GM19455 (cell line): ENCODE data around the gene POLR2E.
"Not testable (repeated sequence)": the region's sequence is repeated elsewhere in the genome, so short reads cannot be mapped to it uniquely, and the experiment has no call there.

Experiments used
- ATAC-seq: cut with Tn5 transposase; IDR thresholded peaks from one replicate; pipeline ENCODE4 v1.9.1; 2021; ENCODE audit not compliant: unreplicated experiment

The POLR2E gene

DNA sequence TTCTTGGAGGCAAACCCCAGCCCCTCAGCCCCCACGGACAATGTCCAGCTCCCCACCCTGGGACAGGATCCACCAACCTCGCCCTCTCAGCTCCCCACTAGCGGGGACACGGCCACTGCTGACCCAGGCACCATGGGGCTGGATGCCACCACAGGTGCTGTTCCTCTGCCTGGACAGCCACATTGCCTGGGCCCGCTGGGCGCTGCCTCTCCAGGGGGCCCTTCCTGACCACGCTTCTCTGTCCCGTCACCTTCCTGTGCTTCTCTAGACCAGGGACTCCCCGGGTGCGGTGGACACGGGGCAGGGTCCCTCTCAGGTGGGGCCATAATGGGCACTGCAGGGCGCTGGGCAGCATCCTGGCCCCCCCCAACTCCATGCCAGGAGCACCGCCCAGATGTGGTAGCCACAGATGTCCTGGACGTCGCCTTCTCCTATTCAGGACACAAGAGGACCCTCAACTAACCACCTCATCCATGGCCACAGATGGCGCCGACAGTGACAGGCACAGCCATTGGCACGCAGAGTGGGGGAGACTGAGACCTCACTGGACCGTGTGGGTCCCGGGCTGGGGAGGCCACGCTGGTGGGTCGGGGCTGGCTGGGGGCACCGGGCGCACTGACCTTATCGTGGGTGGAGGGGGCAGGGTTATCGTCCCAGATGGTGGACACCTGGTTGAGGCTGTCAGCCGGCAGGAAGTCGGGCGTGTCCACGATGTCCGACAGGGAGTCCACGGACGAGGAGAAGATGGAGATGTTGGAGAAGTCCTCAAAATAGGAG is 32.0 kb upstream of the POLR2E start:
- ATAC-seq = no peak

- ATAC-seq = no peak
Measured at GRCh38 chr19:1125601-1126467, 30.7 kb upstream of the POLR2E start.

GRCh38 chr19:1123885-1124677 is 28.9 kb upstream of the POLR2E start:
- no peak for ATAC-seq

GRCh38 chr19:1123381-1123780 is 28.2 kb upstream of the POLR2E start:
- no peak for ATAC-seq

- no peak for ATAC-seq
Measured at GRCh38 chr19:1122972-1123363, 27.8 kb upstream of the POLR2E start.

DNA sequence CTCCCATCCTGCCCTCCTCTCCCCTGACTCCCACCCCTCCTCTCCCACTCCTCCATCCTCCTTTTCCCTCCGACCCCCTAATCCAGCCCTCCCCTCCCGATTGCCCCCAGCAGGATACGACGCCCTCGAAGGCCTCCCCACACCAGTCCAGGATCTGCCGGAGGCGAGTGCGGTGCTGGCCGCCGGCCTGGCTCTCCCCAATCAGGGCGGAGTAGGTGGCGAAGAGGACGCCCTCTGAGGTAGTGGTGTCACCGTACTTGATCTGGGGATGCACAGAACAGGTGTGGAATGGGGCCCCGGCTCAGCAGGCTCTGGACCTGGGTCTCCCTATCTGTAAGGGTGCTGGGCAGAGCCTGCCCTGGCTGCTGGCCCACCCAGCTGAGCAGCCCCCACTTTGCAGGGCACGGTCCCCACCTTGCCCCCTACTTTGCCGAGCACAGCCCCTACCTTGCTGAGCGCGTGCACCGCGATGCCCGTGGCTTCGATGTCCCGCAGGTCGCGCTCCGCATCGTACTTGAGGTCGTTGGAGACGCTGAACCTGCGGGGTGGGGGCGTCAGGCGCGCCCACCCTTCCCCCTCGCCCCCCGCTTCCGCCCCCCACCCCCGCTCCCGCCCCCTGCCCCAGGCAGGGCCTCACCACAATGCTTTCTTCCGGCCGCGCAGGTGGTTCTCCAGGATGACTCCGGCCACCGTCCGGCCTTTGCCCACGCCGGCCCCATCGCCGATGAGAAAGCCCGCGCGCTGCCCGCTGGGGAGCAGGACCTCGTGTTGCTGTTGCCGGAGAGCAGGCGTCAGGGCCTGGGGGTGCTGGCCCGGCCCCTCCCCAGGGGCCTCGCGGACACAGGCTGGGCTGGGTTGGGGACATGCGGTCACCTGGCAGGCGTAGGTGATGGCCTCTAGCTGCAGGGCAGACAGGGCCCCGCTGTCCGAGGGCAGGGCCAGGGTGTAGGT is 27.1 kb upstream of the POLR2E start:
- ATAC-seq = no peak

DNA sequence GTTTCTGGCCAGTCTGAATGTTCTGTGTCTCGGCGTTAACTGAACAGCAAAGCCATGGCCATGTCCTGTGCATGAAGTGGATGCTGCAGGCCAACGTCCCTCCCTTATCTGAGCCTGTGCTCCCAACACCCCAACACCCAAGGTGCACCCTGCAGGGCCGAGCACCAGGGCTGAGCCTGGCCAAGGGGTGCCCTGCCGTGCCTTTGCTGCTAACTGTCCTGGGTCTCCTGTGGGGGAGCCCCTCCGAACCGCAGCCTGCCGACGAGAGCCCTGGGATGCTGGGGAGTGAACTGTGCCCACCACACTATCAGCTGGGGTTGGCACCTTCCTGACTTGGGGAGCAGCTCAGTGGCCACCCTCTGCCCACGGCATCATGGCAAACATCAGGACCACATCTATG is 26.2 kb upstream of the POLR2E start:
- no peak for ATAC-seq

DNA sequence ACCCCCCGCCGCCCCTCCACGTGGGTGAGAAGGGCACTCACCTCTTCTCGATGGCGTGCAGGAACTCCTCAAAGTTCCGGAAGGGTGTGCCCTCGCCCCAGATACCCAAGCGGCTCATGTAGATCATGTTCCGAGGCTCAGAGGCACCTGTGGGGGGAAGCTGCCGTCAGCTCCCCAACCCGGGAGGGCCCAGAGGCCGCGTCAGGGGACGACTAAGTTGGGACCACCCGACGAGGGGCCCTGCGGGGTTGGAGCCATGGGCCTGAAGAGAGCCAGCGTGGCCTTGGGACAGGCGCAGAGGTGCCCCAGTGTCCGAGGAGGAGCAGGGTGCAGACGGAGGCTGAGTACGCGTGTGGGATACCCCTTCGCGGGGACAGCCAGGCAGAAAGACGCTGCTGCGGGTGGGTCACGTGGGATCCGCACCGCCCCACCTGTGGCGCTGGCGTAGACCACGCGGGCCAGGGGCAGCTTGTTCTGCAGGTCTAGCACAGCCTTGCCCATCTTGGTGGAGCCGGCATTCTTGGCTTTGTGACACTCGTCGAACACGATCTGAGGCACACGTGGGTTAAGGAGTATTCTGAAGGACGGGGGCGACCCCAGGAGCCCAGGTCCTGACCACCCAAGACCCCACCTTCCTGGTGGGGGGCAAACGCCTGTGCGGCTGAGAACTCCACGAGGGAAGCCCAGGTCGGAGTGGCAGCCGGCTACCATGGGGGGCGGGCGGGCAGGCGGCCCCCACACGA is 24.5 kb upstream of the POLR2E start:
- no peak for ATAC-seq

DNA sequence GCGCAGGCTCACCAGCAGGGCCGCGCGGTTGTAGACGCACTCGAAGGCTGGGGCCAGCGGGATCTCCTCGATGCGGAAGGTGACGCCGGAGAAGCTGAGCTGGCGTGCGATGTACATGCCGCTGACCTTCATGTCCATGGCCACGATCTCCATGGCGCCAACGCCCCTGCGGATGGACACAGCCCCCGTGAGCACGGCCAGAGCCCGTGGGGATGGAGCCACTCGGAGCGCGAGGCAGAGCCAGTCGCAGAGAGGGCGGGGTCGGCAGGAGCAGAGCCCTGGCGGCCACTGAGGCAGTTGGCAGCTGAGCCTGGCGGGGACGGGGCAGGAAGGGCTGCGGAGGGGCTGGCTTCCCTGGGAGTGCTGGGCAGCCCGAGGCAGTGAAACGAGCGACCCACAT is 23.8 kb upstream of the POLR2E start:
- ATAC-seq = no peak

DNA sequence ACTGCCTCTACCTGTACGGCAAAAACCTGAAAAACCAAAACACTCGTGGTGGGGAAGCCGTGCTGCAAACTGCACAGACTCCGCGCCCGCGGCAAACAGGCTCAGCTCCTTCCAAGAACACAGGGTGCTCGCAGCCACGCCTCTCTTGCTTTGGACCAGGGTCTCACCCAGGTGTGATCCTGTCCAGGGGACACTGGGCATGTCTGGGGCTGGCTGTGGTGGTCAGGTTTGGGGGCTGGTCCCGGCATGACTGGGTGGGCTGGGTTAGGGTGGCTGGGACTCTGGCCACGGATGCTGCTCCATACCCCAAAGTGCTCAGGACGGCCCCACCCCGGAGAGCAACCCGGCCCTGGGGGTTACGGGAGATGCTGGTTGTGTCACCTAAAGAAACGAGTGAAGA is 22.5 kb upstream of the POLR2E start:
- no peak for ATAC-seq

GRCh38 chr19:1116726-1117581 is 21.8 kb upstream of the POLR2E start:
- ATAC-seq = no peak

- no peak for ATAC-seq
Measured at GRCh38 chr19:1115646-1116420, 20.7 kb upstream of the POLR2E start.

DNA sequence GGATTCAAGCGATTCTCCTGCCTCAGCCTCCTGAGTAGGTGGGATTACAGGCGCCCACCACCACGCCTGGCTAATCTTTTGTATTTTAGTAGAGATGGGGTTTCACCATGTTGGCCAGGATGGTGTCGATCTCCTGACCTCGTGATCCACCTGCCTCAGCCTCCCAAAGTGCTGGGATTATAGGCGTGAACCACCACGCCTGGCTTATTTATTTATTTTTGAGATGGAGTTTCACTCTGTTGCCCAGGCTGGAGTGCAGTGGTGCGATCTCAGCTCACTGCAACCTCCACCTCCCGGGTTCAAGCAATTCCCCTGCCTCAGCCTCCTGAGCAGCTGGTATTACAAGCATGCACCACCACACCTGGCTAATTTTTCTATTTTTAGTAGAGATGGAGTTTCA is 19.6 kb upstream of the POLR2E start:
- ATAC-seq = not testable (repeated sequence)

DNA sequence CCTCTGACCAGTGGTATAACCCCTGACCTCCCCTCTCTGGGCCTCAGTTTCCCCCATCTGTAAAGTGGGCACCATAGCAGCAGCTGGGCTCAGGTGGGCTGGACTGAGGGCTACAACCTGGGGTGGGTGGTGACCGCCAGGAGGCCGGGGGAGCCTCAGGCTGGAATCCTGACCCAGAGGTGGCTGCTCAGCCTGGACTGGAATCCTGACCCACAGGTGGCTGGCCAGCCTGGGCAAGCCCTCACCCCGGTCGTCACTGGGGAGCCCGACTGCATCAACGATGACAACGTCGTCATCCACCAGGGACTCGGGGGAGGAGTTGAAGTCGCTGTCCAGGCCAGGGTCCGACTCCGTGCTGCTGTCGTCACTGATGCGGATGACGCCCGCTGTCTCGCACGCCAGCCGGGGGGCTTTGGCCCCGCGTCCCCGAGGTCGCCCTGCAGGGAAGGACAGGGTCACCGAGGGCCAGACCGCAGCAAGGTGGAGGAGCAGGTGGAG is 18.9 kb upstream of the POLR2E start:
- no peak for ATAC-seq

DNA sequence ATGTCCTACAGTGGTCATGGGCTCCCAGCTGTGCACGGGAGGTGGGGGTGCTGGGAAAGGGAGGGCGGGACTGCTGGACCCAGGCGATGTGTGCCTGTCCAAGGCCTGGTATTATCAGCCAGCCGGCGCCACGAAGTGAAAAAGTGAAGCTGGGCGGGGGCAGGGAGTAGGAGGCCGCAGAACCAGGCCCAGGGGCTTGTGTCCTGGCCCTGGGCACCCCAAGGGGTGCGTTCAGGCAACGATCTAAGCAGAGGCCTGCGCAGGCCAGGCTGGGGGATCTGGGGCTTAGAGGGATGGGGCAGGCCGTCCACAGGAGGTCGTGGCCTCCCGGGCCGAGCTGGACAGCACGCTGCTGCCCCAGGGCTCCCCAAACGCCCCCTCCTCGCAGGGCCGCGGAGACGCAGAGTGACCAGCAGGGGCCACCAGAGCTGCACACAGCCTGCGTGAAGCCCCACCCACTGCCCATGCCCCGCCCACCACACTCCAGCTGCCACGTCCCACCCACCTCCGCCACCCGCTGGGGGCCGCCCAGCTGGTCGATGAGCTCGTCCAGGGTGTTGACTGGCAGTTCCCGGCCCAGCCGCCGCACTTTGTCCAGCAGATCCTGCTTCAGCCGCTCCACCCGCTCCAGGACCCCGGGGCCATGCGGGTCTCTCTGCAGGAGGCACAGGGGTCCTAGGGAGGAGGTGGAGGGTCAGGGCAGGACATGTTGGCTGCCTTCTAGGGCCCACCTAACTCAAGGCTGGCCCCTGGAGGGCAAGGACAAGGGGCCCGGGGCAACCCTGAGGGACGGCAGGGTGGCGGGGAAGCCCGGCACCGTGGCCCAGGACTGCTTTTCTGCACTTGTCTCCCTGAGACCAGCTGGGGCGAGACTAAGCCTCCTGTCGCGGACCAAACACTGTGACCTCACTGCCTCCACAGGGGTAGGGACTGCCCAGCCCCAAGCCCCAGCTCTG is 18.1 kb upstream of the POLR2E start:
- ATAC-seq = no peak

GRCh38 chr19:1112268-1113029 is 17.3 kb upstream of the POLR2E start:
- ATAC-seq = no peak
